NCI-H1092 treated with DMSO at 0.1 percent for 48 hours (cell line): Measurements from ENCODE around the gene EXOG.
"Not testable (repeated sequence)": the region's sequence is repeated elsewhere in the genome, so short reads cannot be mapped to it uniquely, and the experiment has no call there.

Experiments used
- DNase-seq: peaks from one replicate; lab custom pipeline; 2025; lab: John Stamatoyannopoulos, UW

The EXOG gene

DNA sequence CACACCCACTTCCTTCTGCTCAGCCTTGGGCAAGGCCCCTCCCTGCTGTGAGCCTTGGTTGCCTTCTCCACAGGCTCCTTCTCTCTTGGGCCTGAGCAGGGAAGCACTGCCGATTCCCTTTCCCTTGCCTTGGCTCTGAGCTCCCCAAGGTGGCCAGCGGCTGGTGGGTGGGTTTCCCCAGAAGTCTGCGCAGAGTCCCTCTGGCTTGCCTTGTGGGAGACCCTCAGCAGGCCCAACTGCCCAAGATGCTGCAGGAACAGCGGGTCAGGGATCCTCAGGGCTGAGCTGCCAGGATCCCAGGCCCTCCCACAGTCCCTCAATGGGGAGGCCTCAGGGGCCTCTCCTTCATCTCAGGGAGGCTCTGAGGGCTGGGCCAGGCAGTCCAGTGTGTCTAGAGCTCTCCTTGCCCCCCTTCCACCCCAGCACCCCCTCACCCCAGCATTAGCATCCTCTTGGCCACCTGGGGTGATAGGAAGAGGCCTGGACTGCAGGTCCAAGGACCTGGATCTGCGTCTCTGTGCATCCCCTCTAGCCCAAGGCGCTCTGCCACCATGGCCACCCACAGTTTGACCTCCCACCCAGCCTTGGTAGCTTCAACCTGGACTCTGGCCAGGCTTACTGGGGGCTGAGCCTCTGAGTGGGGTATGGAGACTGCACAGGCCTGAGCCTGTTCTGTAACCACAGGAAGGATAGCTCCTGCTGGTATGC lies 68.6 kb downstream of the EXOG start:
- DNase-seq: no peak

DNA sequence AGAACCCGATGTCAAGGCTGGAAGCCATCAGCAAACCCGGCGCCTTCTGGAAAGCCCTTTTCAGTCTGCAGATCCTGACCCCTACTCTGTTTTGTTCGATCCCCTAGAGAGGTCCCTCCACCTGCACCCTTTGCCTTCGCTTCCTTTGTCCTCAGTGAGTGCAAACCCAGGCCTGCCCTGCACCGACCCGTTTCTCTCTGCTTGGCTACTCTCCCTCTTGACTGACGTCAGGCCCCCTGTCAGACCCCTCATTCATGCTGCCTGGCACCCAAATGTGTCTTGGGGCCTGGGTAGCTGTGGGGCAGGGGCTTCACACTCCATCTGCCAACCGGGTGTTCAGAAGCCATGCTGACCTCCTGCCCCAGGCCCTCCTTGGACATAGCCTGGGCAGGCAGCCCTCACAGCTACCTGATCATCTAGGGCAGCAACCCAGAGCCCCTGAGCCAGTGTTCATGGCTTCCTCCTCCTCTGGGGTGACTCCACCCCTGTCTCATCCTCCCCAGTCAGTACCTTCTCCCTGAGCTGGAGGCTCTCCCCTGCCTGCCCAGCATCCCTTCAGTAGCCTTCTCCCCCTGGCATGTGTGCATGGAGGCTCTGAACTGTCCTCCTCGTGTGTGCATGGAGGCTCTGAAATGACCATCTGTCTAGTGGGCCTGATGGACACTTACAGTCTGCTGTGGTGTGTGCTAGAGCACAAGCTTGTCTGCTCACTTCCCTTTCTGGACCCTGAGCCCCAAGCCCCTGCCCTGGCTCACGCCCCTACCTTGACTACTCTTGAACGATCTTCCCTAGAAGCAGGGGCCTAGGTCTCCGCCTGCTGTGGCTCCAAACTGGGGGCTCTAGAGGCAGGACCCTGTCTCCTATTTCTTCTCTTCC lies 69.4 kb downstream of the EXOG start:
- DNase-seq: no peak

DNA sequence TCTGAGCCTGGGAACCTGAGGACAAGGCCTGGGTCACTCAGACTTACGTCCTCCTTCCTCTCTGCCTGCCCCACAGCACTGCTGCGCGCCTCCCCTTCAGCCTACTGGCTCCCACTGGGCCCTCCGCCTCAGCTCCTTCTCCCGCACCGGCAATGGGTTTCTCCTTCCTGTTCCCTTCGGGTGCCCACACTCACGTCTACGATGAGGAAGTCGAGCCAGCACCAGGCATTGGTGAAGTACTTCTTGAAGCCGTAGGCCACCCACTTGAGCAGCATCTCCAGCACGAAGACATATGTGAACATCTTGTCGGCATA lies 70.0 kb downstream of the EXOG start:
- no peak for DNase-seq

DNA sequence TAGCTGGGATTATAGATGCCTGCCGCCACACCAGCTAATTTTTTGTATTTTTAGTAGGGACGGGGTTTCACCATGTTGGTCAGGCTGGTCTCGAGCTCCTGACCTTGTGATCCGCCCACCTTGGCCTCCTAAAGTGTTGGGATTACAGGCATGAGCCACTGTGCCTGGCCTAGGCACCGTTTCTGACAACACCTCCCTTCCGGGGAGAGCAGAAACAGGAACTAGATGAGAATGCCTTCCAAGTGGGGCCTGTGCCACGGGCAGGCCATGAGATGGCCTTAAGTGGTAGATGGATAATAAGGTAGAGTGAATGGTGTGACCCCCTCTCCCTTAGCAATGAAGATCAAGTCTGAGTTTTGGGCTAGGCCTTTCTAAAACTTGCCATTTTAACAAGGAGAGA lies 70.7 kb downstream of the EXOG start:
- not testable (repeated sequence) for DNase-seq

DNA sequence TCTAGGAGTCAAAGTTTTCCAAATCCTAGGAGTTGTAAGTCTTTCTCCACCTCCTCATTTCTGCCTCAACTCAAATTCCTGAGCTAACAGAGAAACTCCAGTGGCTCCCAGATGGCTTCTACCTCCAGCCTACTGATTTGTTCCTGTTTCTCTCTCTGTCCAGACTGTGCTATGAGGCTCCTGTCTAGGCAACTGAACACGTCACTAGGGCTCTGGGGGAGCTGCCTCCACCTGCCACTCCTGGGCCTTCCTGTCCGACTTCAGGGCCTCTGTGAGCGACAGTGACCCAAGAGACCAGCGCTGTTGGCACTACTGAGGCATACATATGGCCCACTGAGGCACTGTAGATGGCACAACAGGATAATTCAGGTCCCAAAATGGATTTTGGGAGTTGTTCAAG lies 71.4 kb downstream of the EXOG start:
- DNase-seq: no peak

DNA sequence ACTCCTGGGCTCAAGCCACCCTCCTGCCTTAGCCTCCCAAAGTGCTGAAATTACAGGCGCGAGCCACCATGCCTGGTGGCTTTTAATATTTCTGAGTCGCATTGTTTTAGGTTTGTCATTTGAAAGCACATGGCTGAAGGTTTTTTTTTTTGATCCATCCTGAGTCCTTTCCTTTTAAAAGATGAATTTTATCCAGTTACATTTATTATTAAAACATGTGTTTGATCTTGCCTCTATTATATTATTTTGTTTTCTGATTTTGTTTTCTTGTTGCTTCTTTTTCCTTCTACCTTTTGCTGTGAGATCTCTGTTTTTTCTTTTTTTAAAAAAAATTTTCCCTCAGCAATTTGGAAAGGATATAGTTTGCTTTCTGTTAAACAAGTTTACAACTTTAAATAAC lies 77.0 kb downstream of the EXOG start:
- DNase-seq: no peak

DNA sequence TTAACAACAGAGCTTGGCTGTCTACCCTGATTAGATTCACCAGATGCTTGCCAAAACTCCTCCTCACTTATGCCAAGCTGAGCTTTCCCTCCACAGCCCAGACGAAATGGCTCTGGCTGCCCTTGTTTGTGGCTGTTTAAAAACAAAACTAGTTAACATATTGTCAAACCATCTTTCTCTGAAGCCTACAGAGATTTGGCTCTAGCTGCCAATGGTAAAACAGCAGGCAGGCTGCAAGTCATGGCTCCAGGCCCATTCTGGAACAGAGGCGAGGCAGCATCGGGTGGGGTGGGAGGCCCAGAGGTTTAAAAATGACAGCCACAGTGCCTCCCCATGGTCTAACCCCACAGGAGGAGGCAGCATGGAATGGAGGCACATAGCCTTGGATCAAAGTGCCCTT lies 77.4 kb downstream of the EXOG start:
- no peak for DNase-seq

DNA sequence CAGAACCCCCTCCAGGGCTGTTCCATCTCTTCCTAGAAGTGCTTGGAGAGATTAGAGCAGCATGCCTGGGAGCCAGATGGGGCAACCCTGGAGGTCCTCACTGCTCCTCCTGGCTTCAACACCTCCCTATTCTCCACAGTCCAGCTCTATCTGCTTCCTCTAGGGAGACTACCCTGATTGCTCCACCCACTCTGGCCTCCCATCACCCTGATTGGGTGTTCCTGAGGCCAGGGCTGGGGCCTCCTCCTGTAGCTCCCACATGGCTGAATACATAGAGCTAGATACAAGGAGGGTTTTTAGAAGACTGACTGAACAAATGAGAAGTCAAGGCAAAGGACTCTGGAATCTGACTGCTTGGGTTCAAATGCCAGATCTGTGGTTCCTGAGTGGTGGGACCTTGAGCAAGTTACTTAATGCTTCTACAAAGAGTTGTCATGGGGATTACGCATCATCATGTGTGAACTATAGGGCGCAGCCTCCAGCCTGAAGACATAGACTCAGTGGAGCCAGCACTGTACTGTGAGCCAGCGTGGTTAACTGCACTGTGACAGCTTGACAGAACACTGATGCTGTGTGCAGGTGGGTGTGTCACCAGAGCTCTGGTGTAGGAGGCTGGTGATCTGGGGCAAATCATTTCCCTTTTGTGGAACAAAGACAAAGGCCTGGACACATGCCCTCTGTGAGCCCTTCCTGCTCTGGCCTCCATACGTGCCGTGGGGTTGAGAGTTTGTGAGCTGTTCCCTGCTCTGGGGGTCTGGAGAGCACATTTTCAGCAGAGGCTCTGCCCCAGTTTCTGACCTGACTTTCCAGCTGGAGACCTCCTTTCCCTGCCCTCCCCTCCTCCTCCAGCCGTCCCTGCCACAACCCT lies 78.5 kb downstream of the EXOG start:
- no peak for DNase-seq

DNA sequence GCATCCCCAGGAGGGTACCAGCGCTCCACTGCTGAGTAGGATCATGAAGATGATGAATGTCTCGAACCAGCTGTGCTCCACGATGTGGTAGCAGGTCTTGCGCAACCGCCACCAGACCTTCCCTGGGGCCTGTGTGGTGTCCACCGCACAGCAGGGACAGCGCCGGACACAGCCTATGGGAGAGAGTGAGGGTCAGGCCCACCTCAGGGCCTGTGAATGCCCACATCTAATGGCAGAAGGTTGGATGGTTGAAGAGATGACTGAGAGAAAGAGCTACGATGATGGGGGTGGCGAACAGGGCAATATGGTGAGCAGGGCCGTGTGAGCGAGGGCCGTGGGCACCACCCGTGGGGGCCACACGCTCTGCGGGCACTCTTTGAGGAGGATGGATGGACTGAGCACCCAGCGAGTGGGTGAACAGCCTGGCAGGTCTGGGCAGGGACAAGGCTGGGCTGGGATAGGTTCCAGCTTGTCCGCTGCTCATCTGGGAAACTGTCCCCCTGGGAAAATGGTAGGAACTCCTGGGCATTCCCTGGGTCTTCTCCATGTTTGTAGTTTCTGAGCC lies 79.2 kb downstream of the EXOG start:
- DNase-seq: no peak
